ENCODE results near the gene DCTN3. TPM values are rescaled to one million over a fixed set of nuclear protein-coding genes. Genes with fewer than 3 reads are reported as not detected.

DCTN3 gene
- total RNA-seq, 1 donor from 2014 or later, result 72.2 TPM

DNA sequence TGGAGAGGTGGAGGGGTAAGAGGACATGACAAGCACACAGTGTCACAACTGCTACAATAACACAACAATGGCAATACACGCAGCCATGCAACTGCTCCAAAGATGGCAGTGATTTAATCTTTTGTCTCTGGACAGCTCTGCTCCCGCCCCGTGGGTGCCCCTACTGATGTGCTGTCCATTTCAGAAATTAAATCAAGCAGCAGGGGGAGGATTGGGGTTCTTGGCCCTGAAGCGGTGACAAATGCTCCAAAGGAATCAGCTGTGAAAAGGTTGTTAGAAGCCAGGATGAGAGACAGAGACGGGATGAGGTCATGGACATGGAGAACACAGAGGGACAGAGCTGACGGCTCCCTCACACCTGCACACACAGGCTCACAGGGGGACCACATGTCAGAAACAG, 53.3 kb downstream of the DCTN3 start:
- ATAC-seq (no peak), DNase-seq (no peak)
- TF ChIP-seq, protein P1, sequence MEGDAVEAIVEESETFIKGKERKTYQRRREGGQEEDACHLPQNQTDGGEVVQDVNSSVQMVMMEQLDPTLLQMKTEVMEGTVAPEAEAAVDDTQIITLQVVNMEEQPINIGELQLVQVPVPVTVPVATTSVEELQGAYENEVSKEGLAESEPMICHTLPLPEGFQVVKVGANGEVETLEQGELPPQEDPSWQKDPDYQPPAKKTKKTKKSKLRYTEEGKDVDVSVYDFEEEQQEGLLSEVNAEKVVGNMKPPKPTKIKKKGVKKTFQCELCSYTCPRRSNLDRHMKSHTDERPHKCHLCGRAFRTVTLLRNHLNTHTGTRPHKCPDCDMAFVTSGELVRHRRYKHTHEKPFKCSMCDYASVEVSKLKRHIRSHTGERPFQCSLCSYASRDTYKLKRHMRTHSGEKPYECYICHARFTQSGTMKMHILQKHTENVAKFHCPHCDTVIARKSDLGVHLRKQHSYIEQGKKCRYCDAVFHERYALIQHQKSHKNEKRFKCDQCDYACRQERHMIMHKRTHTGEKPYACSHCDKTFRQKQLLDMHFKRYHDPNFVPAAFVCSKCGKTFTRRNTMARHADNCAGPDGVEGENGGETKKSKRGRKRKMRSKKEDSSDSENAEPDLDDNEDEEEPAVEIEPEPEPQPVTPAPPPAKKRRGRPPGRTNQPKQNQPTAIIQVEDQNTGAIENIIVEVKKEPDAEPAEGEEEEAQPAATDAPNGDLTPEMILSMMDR (IDR thresholded peaks at IDR 0.05), result no peak
- no peaks in the 10 kb centered on the region for H3K9me3 ChIP-seq
- H3K4me1 ChIP-seq, result no peaks in the 10 kb centered on the region
- H3K4me3 ChIP-seq, result no peak overlapping the region
- intact Hi-C loops (cut with DNase I), result no loop called here
- no peaks in the 10 kb centered on the region for H3K36me3 ChIP-seq
- H3K27me3 ChIP-seq (ENCODE audit: low read depth), result peaks cover 36% of the 10 kb centered on the region
- H3K27ac ChIP-seq, result no peak overlapping the region

DNA sequence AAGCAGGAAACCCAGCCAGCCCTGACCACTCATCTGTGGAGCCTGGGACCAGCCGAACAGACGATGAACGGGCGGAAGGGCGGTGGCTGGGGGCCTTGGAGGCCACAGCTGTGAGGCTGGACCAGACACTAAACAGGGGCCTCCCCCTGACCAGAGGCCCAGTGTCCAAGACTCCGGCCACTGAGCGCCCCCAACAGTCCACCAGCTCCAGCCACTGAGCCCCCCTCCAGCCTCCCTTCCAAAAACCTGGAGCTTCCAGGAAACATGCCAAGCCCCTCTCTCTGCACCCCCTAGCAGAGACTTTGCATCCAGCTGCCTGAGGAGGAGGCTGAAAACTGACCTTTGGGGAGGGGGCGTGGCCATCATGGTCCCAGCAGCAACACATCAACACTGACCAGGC, 54.0 kb downstream of the DCTN3 start:
- peaks cover 40% of the 10 kb centered on the region for H3K27me3 ChIP-seq (ENCODE audit: low read depth)
- H3K36me3 ChIP-seq, result no peaks in the 10 kb centered on the region
- intact Hi-C loops (cut with DNase I), result no loop called here
- no peak overlapping the region for H3K27ac ChIP-seq
- TF ChIP-seq, protein P1 (IDR thresholded peaks at IDR 0.05), result no peak
- DNase-seq (no peak), ATAC-seq (no peak)
- H3K9me3 ChIP-seq, result no peaks in the 10 kb centered on the region
- no peak overlapping the region for H3K4me3 ChIP-seq
- no peaks in the 10 kb centered on the region for H3K4me1 ChIP-seq

DNA sequence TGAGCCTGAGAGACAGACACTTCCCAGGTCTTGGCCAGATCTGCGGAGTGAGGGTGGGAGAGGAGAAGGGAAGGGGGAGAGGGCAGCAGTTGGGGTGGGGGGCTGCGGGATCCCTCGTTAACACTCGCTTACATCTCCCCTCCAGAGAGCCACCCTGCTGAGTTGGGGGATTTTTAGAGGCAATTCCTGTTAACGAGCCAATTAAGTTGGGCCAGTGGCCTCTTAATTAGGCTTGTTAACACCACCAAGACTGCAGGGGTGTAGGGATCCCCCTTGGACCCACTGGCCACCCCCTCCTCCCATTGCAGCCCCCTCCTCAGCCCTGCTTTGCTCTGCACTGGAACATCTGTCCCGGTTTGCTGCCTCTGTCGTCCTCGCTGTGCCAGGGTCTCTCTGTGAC, 54.4 kb downstream of the DCTN3 start:
- TF ChIP-seq, protein P1 (IDR thresholded peaks at IDR 0.05), result no peak
- Histone ChIP-seq H3K36me3 (no peaks in the 10 kb centered on the region), H3K4me3 (no peak overlapping the region), H3K27me3 (ENCODE audit: low read depth) (peaks cover 43% of the 10 kb centered on the region), H3K4me1 (peaks cover 2% of the 10 kb centered on the region), H3K9me3 (no peaks in the 10 kb centered on the region), H3K27ac (no peak overlapping the region)
- intact Hi-C loops (cut with DNase I), result no loop called here
- DNase-seq (no peak), ATAC-seq (no peak)

DNA sequence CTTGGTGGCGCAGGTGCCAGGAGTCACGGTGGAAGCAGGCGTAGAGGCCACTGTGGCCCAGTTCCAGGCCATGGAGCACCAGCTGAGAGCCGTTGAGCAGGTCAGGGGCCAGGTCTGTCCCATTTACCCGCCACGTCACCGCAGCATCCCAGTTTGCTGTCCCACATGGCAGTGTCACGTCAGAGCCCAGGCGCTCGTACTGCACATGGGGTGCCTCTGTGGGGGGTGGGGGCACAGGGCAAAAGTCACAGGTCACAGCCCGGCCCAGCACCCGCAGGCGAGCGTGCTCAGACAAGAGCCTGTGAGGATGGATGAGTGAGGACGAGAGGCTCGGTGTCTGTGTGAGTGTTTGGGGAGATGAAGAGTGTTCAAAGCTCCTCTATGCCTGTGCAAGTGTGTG, 55.7 kb downstream of the DCTN3 start:
- Histone ChIP-seq H3K27me3 (ENCODE audit: low read depth) (peaks cover 56% of the 10 kb centered on the region), H3K4me1 (peaks cover 15% of the 10 kb centered on the region), H3K27ac (no peak overlapping the region), H3K4me3 (no peak overlapping the region), H3K9me3 (no peaks in the 10 kb centered on the region), H3K36me3 (no peaks in the 10 kb centered on the region)
- intact Hi-C loops (cut with DNase I), result no loop called here
- DNase-seq (no peak), ATAC-seq (no peak)
- TF ChIP-seq, protein P1 (IDR thresholded peaks at IDR 0.05), result no peak

Other genes starting within 250 kb of the DCTN3 start
- gene MYORG, start 243.6 kb downstream of the DCTN3 start, total RNA-seq, result 4.8 TPM
- gene FAM219A, start 161.9 kb downstream of the DCTN3 start, total RNA-seq, result 24.5 TPM
- gene DNAI1, start 161.7 kb downstream of the DCTN3 start, total RNA-seq, result 13.5 TPM
- 0.59 TPM for gene ENHO, start 97.5 kb downstream of the DCTN3 start, total RNA-seq
- 2.5 TPM for gene CNTFR, start 30.8 kb downstream of the DCTN3 start, total RNA-seq
- 16.5 TPM for gene RPP25L, start 8.4 kb downstream of the DCTN3 start, total RNA-seq
- gene ARID3C, start 8.6 kb upstream of the DCTN3 start, total RNA-seq, result not detected
- 35.0 TPM for gene SIGMAR1, start 17.3 kb upstream of the DCTN3 start, total RNA-seq
- 51.3 TPM for gene GALT, start 26.2 kb upstream of the DCTN3 start, total RNA-seq
- 25.7 TPM for gene IL11RA, start 31.7 kb upstream of the DCTN3 start, total RNA-seq
- not detected for gene CCL27, start 42.2 kb upstream of the DCTN3 start, total RNA-seq
- 2.4 TPM for gene CCL19, start 70.8 kb upstream of the DCTN3 start, total RNA-seq
- gene CCL21, start 89.6 kb upstream of the DCTN3 start, total RNA-seq, result 138 TPM

Data from lower lobe of right lung (tissue), 2 donors.